ENCODE data around the gene TXNDC5.
A peak's percentile ranks its signal among the peaks of the same experiment; 100 is the strongest.
"Not testable (repeated sequence)": the region's sequence is repeated elsewhere in the genome, so short reads cannot be mapped to it uniquely, and the experiment has no call there.

The TXNDC5 gene

DNA sequence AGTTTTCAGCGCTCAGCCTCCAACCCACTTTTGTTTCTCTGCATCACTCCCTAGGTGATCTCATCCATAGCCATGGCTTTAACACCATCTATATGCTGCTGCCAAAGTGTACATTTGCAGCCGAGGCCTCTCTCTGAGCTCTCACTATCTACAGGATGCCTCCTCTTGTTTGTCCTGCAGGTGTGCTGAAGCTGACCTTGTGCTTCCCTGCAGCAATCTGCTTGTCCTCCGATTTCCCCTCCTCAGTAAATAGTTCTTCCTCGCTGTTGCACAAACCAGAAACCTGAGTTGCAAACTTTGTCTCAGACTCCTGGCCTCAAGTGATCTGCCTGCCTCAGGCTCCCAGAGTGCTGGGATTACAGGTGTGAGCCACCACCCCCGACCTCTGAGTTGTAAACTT lies 3.7 kb upstream of the TXNDC5 start:
- DNase-seq (ENCODE audit: low spot score) = peak; percentile 35

GRCh38 chr6:7912736-7913517 lies 2.3 kb upstream of the TXNDC5 start:
- DNase-seq (ENCODE audit: low spot score) = peak; percentile 40

DNA sequence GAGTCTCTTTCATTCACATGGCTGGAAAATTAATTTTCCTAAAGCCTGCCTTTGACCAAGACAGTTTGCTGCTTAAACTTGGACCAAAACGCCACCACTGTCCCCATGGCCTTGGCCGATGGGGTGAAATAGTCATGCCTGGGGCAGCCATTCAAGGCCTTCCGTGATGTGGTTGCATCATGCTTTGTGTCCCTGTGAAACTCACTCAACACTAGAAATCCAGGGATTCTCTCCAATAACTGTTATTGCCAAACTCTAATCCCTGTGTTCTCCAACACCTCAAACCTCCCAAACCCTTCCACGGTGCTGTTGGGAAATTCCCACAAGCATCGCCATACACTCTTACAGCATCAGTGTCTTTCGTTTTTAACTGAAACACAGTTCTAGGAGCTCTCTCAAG lies 1.4 kb upstream of the TXNDC5 start:
- peak; percentile 22 for DNase-seq (ENCODE audit: low spot score)

DNA sequence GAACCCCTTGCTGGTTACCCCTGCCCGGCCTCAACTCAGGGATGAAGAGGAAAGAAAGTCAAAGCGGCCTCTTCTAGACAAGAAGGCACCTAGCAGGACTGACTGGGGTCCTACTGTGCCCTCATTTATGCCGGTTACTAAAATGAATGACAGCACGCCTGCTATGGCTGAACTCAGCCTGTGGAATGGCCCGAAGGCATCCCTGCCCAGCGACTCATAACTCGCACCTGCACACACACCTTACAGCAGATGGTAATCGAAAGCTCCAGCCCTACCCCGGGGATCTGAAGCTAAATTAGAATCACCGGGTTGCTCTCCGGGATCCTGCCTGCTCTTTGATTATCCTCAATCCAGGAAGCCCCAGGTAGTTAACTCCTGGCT lies 747 bp upstream of the TXNDC5 start:
- peak; percentile 52 for DNase-seq (ENCODE audit: low spot score)

GRCh38 chr6:7910298-7910653 lies 312 bp downstream of the TXNDC5 start:
- no peak for DNase-seq (ENCODE audit: low spot score)

DNA sequence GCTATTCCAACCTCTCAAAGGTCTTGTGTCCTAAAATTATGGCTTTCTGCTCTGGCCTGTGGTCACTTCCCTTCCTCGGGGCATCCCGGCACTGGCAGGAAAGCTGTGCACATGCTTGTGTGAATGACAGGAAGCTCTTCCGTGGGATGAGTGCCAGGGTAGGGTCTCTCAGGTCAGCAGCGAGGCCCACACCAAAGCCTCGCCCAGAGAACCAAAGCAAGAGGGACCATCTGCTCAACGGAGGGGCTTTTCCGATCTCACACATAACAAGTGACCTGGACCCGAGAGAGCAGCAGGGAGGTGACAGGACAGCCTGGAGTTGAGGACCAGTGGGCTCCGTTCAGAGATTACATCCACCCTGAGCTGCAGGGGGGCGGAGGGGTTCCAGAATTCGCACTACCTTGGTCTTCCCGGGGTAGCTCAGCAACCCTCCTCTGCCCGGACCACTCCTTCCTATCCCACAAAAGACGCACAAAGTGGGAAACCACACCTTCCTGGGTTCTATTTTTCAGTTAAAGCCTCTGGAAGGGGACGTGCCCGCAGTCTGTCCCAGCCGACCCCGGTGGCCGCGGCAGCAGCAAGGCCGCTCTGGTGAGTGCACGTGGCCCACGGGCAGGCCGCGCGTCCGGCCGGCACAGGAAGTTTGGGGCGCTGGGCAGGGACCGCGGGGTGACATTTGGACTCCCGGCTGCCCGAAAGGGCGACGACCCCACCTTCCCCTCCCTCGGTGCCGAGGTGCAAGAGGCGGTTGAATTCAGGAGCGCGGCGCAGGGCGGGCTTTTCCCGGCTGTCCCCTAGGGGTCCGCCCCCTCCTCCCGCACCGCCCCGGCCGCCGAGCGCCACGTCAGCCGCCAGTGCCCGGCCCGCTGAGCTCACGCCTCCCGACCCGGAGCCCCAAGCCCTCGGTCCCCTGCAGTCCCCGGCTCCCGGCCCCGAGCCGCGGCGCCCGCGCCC lies 988 bp downstream of the TXNDC5 start:
- peak; percentile 79 for DNase-seq (ENCODE audit: low spot score)

- no peak for DNase-seq (ENCODE audit: low spot score)
These were observed 3.4 kb downstream of the TXNDC5 start for GRCh38 chr6:7907159-7907558.

DNA sequence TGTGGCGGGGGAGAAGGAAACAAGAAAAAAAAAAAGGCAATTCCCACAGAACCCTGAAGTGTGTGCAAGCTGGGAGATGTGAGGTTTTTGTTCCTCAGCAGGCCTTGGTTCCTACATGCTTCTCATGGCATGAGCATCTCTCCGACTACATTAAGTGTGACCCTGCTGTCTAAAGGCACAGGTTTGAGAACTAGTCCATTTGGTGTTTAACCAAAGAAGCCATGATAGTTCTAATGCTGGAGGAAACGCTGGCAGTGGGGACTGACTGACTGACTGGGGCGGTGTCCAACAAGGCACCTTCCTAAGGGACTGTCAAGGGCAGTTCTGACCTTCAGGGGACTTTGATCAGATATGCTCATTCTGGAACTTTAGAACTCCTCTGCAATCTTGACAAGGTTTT lies 3.8 kb downstream of the TXNDC5 start:
- no peak for DNase-seq (ENCODE audit: low spot score)

DNA sequence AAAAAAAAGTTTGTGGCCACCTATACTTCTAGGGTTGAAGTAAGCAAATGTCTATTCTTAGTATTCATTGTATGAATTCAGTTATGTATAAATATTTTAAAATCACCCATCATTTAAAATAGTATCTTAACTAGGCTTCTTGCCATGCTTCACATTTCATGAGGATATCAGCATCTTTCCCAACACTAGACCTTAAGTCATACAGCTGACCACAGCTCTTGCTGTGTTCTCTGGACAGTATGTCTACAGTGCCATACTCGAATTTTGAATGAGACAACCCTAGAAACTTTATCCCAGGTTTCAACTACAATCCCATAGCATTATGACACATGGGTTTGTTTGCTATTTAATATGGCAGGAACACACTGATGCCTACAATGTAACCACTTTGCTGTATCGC lies 5.2 kb downstream of the TXNDC5 start:
- DNase-seq (ENCODE audit: low spot score) = no peak

GRCh38 chr6:7904654-7905319 lies 5.8 kb downstream of the TXNDC5 start:
- no peak for DNase-seq (ENCODE audit: low spot score)

GRCh38 chr6:7903673-7904072 lies 6.9 kb downstream of the TXNDC5 start:
- DNase-seq (ENCODE audit: low spot score) = no peak

DNA sequence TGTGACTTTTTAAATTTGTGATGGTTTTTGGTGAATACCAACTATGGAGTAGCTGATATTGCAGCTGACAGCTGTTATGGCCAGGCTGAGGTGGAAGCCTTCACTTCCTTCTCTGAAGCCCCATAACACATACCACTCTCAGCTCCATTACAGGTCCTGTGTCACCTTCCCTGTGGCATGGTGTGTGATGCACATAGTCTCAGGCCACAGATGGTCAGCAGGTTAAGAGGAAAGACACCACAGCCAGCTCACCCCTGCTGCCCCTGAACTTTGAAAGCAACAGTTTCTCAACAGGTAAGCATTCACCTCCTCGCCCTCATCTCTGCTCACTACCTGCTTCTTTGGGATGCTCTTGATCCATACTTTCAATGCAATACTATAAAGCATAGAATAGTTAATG lies 7.7 kb downstream of the TXNDC5 start:
- no peak for DNase-seq (ENCODE audit: low spot score)

GRCh38 chr6:7902221-7902620 lies 8.4 kb downstream of the TXNDC5 start:
- DNase-seq (ENCODE audit: low spot score) = no peak

- no peak for DNase-seq (ENCODE audit: low spot score)
These were observed 8.8 kb downstream of the TXNDC5 start for GRCh38 chr6:7901780-7902179.

DNA sequence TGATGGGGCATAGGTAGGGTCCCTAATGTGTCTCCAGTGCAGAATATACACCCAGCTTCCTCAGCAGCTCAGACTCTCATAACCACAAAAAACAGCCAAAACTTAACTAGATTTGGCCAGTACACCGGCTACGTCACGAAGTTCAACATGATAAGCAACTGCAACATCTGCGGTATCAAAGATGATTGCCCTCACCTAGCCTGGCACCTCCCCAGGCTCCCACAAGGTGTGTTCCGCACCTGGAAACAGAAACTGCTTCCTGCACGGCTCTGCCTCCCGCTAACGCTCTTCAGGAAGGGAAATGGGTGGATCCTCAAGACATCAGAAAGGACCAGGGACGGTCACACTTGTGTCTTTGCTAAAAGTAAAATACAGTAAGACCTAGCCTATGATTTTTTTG lies 9.5 kb downstream of the TXNDC5 start:
- DNase-seq (ENCODE audit: low spot score) = no peak

DNA sequence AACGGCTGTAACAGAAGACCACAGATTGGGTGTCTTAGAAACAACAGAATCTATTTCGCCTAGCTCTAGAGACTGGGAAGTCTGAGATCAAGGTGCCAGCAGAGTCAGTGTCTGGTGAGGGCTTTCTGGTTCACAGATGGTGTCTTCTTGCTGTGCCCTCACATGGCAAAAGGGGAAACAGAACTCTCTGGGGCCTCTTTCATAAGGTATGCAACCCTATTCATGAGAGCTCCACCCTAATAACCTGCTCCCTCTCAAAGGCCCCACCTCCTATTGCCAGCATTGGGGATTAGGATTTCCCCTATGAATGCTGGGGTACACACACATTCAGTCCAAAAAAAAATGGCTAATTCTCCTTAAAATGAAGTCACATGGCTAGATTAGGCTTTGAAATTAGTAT lies 10.0 kb downstream of the TXNDC5 start:
- no peak for DNase-seq (ENCODE audit: low spot score)

DNA sequence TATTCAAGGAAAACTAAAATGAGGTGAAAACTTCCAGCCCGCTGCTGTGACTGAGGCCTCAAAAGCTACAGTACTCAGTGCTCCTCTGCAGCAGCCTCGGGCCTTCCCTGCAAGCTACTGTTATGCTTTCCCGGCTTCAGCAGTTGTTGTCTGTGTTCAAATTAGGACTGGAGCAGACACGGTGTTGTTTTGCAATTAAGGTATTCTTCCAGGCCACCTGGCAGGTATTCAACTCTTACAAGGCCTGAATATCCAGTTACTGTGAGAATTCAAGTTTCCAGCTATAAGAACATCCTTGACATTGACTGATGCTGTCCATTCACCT lies 10.7 kb downstream of the TXNDC5 start:
- no peak for DNase-seq (ENCODE audit: low spot score)

DNA sequence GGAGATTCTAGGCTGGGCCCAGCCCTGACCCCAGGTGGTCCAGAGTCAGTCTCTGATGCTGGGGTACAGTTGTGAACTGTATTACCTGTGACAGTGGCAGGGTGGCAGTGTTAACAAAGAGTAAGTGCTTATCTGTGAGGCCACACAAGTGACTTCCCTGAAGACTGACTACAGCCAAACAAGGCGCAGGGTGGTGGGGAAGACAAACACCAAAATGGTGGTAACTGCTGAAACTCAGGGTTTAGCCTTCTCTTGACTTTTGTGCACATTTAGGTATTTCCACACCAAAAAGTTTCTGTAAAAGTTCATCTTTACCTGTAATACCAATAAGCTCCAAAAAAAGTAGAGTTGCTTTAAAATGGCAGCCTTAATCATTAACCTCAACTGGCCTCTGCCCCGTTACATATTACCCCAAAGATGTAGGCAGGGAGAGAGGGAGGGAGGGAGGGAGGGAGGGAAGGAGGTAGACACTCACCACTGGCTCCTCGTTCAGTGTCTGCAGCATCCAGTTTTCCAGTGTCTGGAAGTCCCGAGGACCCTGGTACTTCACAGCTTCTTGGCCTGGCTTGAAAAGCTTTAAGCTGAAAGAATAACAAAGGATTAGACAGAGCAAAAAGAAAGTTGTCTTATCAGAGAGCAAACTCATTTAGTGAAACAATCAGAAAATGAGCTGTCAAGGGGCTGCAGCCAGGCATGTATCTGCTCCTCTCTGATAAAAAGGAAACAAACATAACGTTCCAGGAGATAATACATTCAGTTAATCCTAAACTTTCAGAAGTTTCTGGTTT lies 11.3 kb downstream of the TXNDC5 start:
- DNase-seq (ENCODE audit: low spot score) = no peak

DNA sequence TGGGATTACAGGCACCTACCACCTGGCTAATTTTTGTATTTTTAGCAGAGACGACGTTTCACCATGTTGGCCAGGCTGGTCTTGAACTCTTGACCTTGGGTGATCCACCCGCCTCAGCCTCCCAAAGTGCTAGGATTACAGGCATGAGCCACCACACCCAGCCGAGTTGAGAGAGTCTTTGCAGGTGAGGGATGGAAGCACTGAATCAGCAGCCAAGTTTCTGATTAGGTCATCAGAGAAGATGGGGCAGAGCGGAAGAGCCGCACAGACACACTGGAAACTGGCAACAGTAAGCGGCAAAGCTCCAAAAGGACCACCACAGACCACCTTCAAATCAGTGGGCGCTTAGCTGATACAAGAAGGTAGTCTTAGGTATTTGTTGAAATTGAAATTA lies 12.4 kb downstream of the TXNDC5 start:
- not testable (repeated sequence) for DNase-seq (ENCODE audit: low spot score)

GRCh38 chr6:7897461-7898192 lies 13.0 kb downstream of the TXNDC5 start:
- DNase-seq (ENCODE audit: low spot score) = no peak

GRCh38 chr6:7896465-7896987 lies 14.1 kb downstream of the TXNDC5 start:
- DNase-seq (ENCODE audit: low spot score) = no peak

Measured in ecto neural progenitor cell (in vitro differentiated cells).